Adrenal gland (tissue), 5 donors: Measurements from ENCODE around the gene CORO2B.

Experiments used
- CTCF ChIP-seq, 6 experiments: fragments of 450-650 bp in 4 of 6; fragments of 200-600 bp in 2 of 6; sonication (generic) in 1 of 6; IDR thresholded peaks; 1 replicate in 5 of 6; 2 replicates in 1 of 6; pipeline versions ENCODE4 v1.5.1 to v1.8.0; 2016 to 2021; ENCODE audit warnings: antibody characterized with exemption in 6 of 6, mild to moderate bottlenecking in 2 of 6, moderate library complexity in 1 of 6
- POLR2A ChIP-seq, 2 donors: fragments of 450-650 bp; IDR thresholded peaks; one replicate each; pipeline ENCODE4 v1.6.1; 2017; ENCODE audit warnings: antibody characterized with exemption in 2 of 2, mild to moderate bottlenecking in 2 of 2, moderate library complexity in 1 of 2
- donor health status: DM: no; HTN: no; CAD: no.

- no peak for TF ChIP-seq CTCF (IDR thresholded peaks at IDR 0.05)
- no peak for TF ChIP-seq POLR2A (IDR thresholded peaks at IDR 0.05)
These were observed 123.1 kb downstream of the CORO2B start for GRCh38 chr15:68701886-68702285.
